H1 (cell line): ENCODE measurements around the gene TBCA. TPM values are rescaled to one million over a fixed set of nuclear protein-coding genes. Genes with fewer than 3 reads are reported as not detected.

Source experiments
- CTCF ChIA-PET: fragments of 300-600 bp; sonication (Branson Sonifier 250); formaldehyde crosslinking; loops from one replicate; lab custom pipeline; 2021; ENCODE audit not compliant: partially characterized antibody; lab: Charles Lee
- POLR2A ChIA-PET: fragments of 300-600 bp; sonication (Branson Sonifier 250); formaldehyde crosslinking; loops from one replicate; lab custom pipeline; 2021; ENCODE audit warnings: inconsistent platforms; ENCODE audit not compliant: partially characterized antibody; lab: Charles Lee
- DNase-seq, 2 experiments: peaks; one replicate each; pipeline versions ENCODE4 v3.0.0 to v3.0.0-alpha.2; 2010 to 2022; ENCODE audit warnings: low spot score in 2 of 2, low read depth in 1 of 2, mixed read lengths in 1 of 2
- FAIRE-seq: peaks from 2 replicates; lab custom pipeline; 2011; peaks lifted over from hg19 to GRCh38; lab: Jason Lieb, UNC
- H2AFZ ChIP-seq: 2 replicates; pipeline ENCODE4 v1.8.1; 2012; ENCODE audit warnings: low read length, inconsistent platforms
- H2AK5ac ChIP-seq: 2 replicates; pipeline ENCODE4 v1.6.1; 2013; ENCODE audit warnings: low read depth, low read length
- H2BK120ac ChIP-seq: replicated peaks from 2 replicates; pipeline ENCODE3; 2013; ENCODE audit warnings: low read depth, low read length, inconsistent platforms
- H2BK12ac ChIP-seq: 2 replicates; pipeline ENCODE4 v1.6.1; 2013; ENCODE audit warnings: low read depth, low read length
- H2BK15ac ChIP-seq: 2 replicates; pipeline ENCODE4 v1.6.1; 2013; ENCODE audit warnings: low read length
- H2BK20ac ChIP-seq: 2 replicates; pipeline ENCODE4 v1.6.1; 2013; ENCODE audit warnings: low read length
- H2BK5ac ChIP-seq: 2 replicates; pipeline ENCODE4 v1.6.1; 2013; ENCODE audit warnings: low read depth, low read length
- H3K14ac ChIP-seq: 2 replicates; pipeline ENCODE4 v1.6.1; 2013; ENCODE audit warnings: inconsistent platforms; ENCODE audit not compliant: insufficient read length
- H3K18ac ChIP-seq: 2 replicates; pipeline ENCODE4 v1.6.1; 2013; ENCODE audit warnings: low read length; ENCODE audit errors: extremely low read depth
- H3K23ac ChIP-seq: 2 replicates; pipeline ENCODE4 v1.6.1; 2013; ENCODE audit warnings: inconsistent platforms; ENCODE audit not compliant: insufficient read length
- H3K23me2 ChIP-seq: 2 replicates; pipeline ENCODE4 v1.6.1; 2013; ENCODE audit warnings: low read depth, low read length
- H3K27ac ChIP-seq: 2 replicates; pipeline ENCODE4 v1.6.1; 2011; ENCODE audit warnings: low read depth, low read length, inconsistent platforms
- H3K27me3 ChIP-seq, 4 experiments: replicated peaks in 1 of 4; 1 replicate in 1 of 4; 2 replicates in 3 of 4; pipeline versions ENCODE4 v1.6.1 to v1.8.1; 2011 to 2013; ENCODE audit warnings: low read length in 3 of 4, mild to moderate bottlenecking in 3 of 4, inconsistent platforms in 2 of 4, mixed read lengths in 2 of 4, moderate library complexity in 1 of 4; ENCODE audit not compliant: control insufficient read depth in 3 of 4, insufficient read depth in 3 of 4; ENCODE audit errors: extremely low read depth in 1 of 4
- H3K36me3 ChIP-seq, 4 experiments: 2 replicates each; pipeline versions ENCODE4 v1.6.1 to v1.8.1; 2011 to 2013; ENCODE audit warnings: mild to moderate bottlenecking in 4 of 4, low read length in 3 of 4, moderate library complexity in 2 of 4, control low read depth in 1 of 4, inconsistent platforms in 1 of 4; ENCODE audit not compliant: insufficient read depth in 4 of 4, control insufficient read depth in 2 of 4
- H3K4ac ChIP-seq: replicated peaks from 2 replicates; pipeline ENCODE3; 2013; ENCODE audit warnings: low read length, low read depth, mixed read lengths, inconsistent platforms; ENCODE audit not compliant: insufficient read length
- H3K4me1 ChIP-seq, 4 experiments: replicated peaks in 1 of 4; 1 replicate in 1 of 4; 2 replicates in 3 of 4; pipeline versions ENCODE4 v1.6.1 to v1.8.1; 2011 to 2013; ENCODE audit warnings: low read length in 3 of 4, inconsistent platforms in 2 of 4, mixed read lengths in 1 of 4; ENCODE audit not compliant: insufficient read depth in 4 of 4, control insufficient read depth in 3 of 4
- H3K4me2 ChIP-seq, 2 experiments: 2 replicates each; pipeline versions ENCODE4 v1.6.1 to v1.8.1; 2011 to 2013; ENCODE audit warnings: low read depth in 2 of 2, low read length in 2 of 2, control low read depth in 1 of 2, inconsistent platforms in 1 of 2, mild to moderate bottlenecking in 1 of 2; ENCODE audit not compliant: insufficient read depth in 1 of 2
- H3K4me3 ChIP-seq, 4 experiments: fragments of 200-600, 300-600 bp in 1 of 4; sonication (generic), shearing (Covaris generic), sonication (Bioruptor Twin) in 1 of 4; 2 replicates each; pipeline versions ENCODE4 v1.5.1 to v1.8.1; 2011 to 2016; ENCODE audit warnings: low read length in 4 of 4, low read depth in 3 of 4, control low read depth in 2 of 4, inconsistent platforms in 2 of 4, mild to moderate bottlenecking in 2 of 4, mixed read lengths in 1 of 4, moderate library complexity in 1 of 4; ENCODE audit not compliant: insufficient read depth in 2 of 4; ENCODE audit errors: extremely low read depth in 1 of 4
- H3K56ac ChIP-seq: replicated peaks from 2 replicates; pipeline ENCODE3; 2013; ENCODE audit warnings: low read depth, mild to moderate bottlenecking, mixed read lengths, low read length, inconsistent platforms; ENCODE audit not compliant: insufficient read length
- H3K79me1 ChIP-seq: 2 replicates; pipeline ENCODE4 v1.6.1; 2013; ENCODE audit warnings: low read depth, low read length, control low read depth
- H3K79me2 ChIP-seq, 2 experiments: 2 replicates each; pipeline versions ENCODE4 v1.6.1 to v1.8.1; 2012 to 2013; ENCODE audit warnings: low read length in 2 of 2, mild to moderate bottlenecking in 2 of 2, inconsistent platforms in 1 of 2; ENCODE audit not compliant: insufficient read depth in 2 of 2, control insufficient read depth in 1 of 2
- H3K9ac ChIP-seq, 4 experiments: replicated peaks in 1 of 4; 1 replicate in 1 of 4; 2 replicates in 3 of 4; pipeline versions ENCODE4 v1.6.1 to v1.8.1; 2011 to 2013; ENCODE audit warnings: low read depth in 3 of 4, low read length in 3 of 4, control low read depth in 2 of 4, mild to moderate bottlenecking in 2 of 4, moderate library complexity in 2 of 4, inconsistent platforms in 1 of 4; ENCODE audit errors: extremely low read depth in 1 of 4
- H3K9me3 ChIP-seq, 2 experiments: 2 replicates each; pipeline versions ENCODE4 v1.6.1 to v1.8.1; 2012 to 2013; ENCODE audit warnings: mild to moderate bottlenecking in 2 of 2, moderate library complexity in 2 of 2, control low read depth in 1 of 2, inconsistent platforms in 1 of 2, low read depth in 1 of 2, low read length in 1 of 2, mixed read lengths in 1 of 2; ENCODE audit not compliant: insufficient read depth in 2 of 2
- H4K20me1 ChIP-seq, 2 experiments: replicated peaks in 1 of 2; 2 replicates each; pipeline versions ENCODE3 to v1.8.1; 2011 to 2013; ENCODE audit warnings: inconsistent platforms in 2 of 2, low read length in 2 of 2, mild to moderate bottlenecking in 1 of 2; ENCODE audit not compliant: insufficient read depth in 2 of 2, control insufficient read depth in 1 of 2
- H4K5ac ChIP-seq: 2 replicates; pipeline ENCODE4 v1.6.1; 2013; ENCODE audit warnings: low read length, low read depth, mixed read lengths, inconsistent platforms; ENCODE audit not compliant: insufficient read length
- H4K8ac ChIP-seq: 2 replicates; pipeline ENCODE4 v1.8.0; 2013; ENCODE audit warnings: mild to moderate bottlenecking, moderate library complexity, low read length, inconsistent platforms; ENCODE audit not compliant: insufficient read depth; ENCODE audit errors: extremely low read depth
- H4K91ac ChIP-seq: replicated peaks from 2 replicates; pipeline ENCODE3; 2013; ENCODE audit warnings: low read length, mixed read lengths, inconsistent platforms; ENCODE audit not compliant: insufficient read length
- CBX8 ChIP-seq: fragments of 300-800, 300-1000 bp; sonication (generic); IDR thresholded peaks from 2 replicates; pipeline ENCODE4 v1.7.1; 2016; ENCODE audit warnings: low read depth, low read length, borderline replicate concordance
- EGR1 ChIP-seq: IDR thresholded peaks from 2 replicates; pipeline ENCODE4 v1.6.1; 2011; ENCODE audit warnings: low read depth, low read length, borderline replicate concordance
- RBBP5 ChIP-seq: IDR thresholded peaks from 2 replicates; pipeline ENCODE4 v1.7.1; 2012; ENCODE audit warnings: low read depth, mild to moderate bottlenecking, inconsistent platforms, low read length, moderate library complexity, borderline replicate concordance
- WGBS, 2 experiments: shearing (Covaris generic) in 1 of 2; methylation state at CpG; one replicate each; pipeline versions ENCODE4 v1.1.6 to v1.1.7; 2013 to 2015; ENCODE audit warnings: low lambda C conversion rate in 2 of 2, mixed read lengths in 2 of 2, inconsistent platforms in 1 of 2, low coverage in 1 of 2, missing lambda C conversion rate in 1 of 2; ENCODE audit not compliant: insufficient replicate concordance in 2 of 2, insufficient coverage in 1 of 2, insufficient read length in 1 of 2; ENCODE audit errors: extremely low coverage in 1 of 2, missing lambda C conversion rate in 1 of 2; 5-methylcytosine and 5-hydroxymethylcytosine counted together
- polyA plus RNA-seq, 7 experiments: library from polyadenylated mRNA; depleted of rRNA in 3 of 7; stranded (reverse) in 5 of 7; unstranded in 2 of 7; fragments of >200 nt in 5 of 7; fragments of 200-250 nt in 2 of 7; gene quantifications; 1 replicate in 5 of 7; 2 replicates in 1 of 7; 4 replicates in 1 of 7; pipeline versions ENCODE4 v1.2.1 to v1.2.3, GENCODE V29; 2011 to 2013; ENCODE audit warnings: missing spikeins in 2 of 7, mixed read lengths in 2 of 7
- total RNA-seq: library from RNA; stranded (reverse); fragmentation: NEBNext Ultra II Directional; extraction: Animal tissue kit (Norgen Biotek cat#: 25700); gene quantifications from 2 replicates; pipeline ENCODE4 v1.2.1, GENCODE V29; 2021

Gene TBCA
- total and polyA plus RNA-seq, 2 of the 8 experiments (the other 6 are each of a cell fraction or from before 2014, with no cell fraction given) = 55.7 to 320 TPM

DNA sequence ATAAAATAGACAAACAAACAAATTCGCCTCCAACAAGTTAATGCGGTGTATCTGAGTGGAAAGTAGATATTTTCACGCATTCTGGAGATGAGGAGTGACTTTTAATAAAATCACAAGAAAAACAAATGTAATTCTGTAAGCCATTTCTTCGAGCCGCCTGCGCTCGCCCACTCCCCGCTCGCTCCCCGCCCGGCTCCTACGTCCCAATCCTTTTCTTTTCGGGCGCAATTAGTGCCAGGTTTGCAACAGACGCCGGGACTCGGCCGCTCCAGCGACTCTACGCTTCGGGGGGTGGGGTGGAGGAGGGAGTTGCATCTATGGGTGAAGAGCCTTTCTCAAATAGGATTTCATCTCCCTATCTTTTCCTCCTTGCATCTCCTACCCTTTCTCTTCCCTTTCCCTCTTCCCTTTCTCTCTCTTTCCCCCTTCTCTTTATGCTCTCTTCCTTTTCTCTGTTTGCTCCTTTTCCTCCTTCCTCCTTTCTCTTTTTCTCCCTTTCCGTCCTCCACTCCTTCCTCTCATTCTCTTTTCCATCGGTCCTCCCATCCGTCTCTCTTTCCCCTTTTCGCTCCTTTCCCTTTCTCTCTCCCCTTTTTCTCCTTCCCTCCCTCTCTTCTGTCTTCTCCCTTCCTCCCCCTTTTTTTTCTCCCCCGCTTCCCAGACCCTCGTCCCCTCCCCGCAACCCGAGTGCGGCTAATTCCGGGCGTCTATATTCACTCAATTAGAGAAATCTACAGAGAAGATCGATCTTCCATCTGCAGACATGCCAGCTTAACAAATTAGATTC is 131.6 kb downstream of the TBCA start:
- Histone ChIP-seq H3K27ac (no peak overlapping the region), H4K5ac (no peak overlapping the region), H3K56ac (no peak overlapping the region), H2BK15ac (no peak overlapping the region), H3K23ac (no peak overlapping the region), H3K4ac (no peak overlapping the region), H4K20me1 (peaks cover 11 to 21% of the 10 kb centered on the region in 2 experiments), H3K14ac (no peak overlapping the region), H3K36me3 (no peaks in the 10 kb centered on the region; a peak in 1 of 8 replicates), H3K23me2 (peaks cover 5% of the 10 kb centered on the region), H2BK12ac (no peak overlapping the region), H2AK5ac (no peak overlapping the region), H2BK120ac (no peak overlapping the region), H4K8ac (no peak overlapping the region), H3K79me2 (no peaks in the 10 kb centered on the region), H2BK20ac (no peak overlapping the region), H2BK5ac (no peak overlapping the region), H3K9me3 (no peaks in the 10 kb centered on the region), H3K79me1 (no peaks in the 10 kb centered on the region), H3K18ac (no peak overlapping the region), H3K4me1 (peaks cover 6 to 16% (median 8%) of the 10 kb centered on the region in 4 experiments), H4K91ac (no peak overlapping the region), H3K4me2 (peak overlapping the region; percentile 60 to 62), H3K9ac (no peak overlapping the region), H2AFZ (no peak overlapping the region), H3K27me3 (peaks cover 69 to 92% (median 90%) of the 10 kb centered on the region in 4 experiments), H3K4me3 (peak overlapping the region in 2 of 4 experiments; percentile 5 to 56; a peak in 5 of 8 replicates)
- FAIRE-seq = no peak
- WGBS, 2 experiments = 4% methylated on average over 33 of the region's 33 CpGs; no CpG with 5 or more reads in 1 of the 2 experiments
- ChIA-PET CTCF (no interaction called here), POLR2A (no interaction called here)
- peak in 1 of 2 experiments; percentile 70 for DNase-seq
- TF ChIP-seq EGR1 (peak; percentile 80), CBX8 (0 out of 2 replicates have a peak, but pooled peaks have one; percentile 19), RBBP5 (0 out of 2 replicates have a peak, but pooled peaks have one; percentile 24)
